Skeletal muscle tissue (tissue), 4 donors: ENCODE data around the gene ZNF628. TPM values are rescaled to one million over a fixed set of nuclear protein-coding genes. Genes with fewer than 3 reads are reported as not detected.

ENCODE experiments used
- H3K27ac ChIP-seq: one replicate; pipeline ENCODE4 v1.7.0; 2013; ENCODE audit warnings: mild to moderate bottlenecking, low read depth, low read length, inconsistent platforms
- H3K27me3 ChIP-seq, 3 donors: one replicate each; pipeline ENCODE4 v1.7.0; 2013; ENCODE audit warnings: low read length in 3 of 3; ENCODE audit not compliant: control insufficient read depth in 3 of 3, insufficient read depth in 3 of 3
- H3K36me3 ChIP-seq, 3 donors: one replicate each; pipeline ENCODE4 v1.7.0; 2013; ENCODE audit warnings: low read length in 3 of 3; ENCODE audit not compliant: control insufficient read depth in 3 of 3, insufficient read depth in 3 of 3
- H3K4me1 ChIP-seq, 3 donors: one replicate each; pipeline ENCODE4 v1.7.0; 2013; ENCODE audit warnings: low read length in 3 of 3, mild to moderate bottlenecking in 3 of 3; ENCODE audit not compliant: control insufficient read depth in 3 of 3, insufficient read depth in 3 of 3
- H3K4me3 ChIP-seq, 3 donors: one replicate each; pipeline ENCODE4 v1.7.0; 2013; ENCODE audit warnings: low read length in 3 of 3
- H3K9ac ChIP-seq, 3 donors: one replicate each; pipeline ENCODE4 v1.7.0; 2013; ENCODE audit warnings: low read length in 3 of 3, mild to moderate bottlenecking in 3 of 3, moderate library complexity in 2 of 3, low read depth in 1 of 3
- H3K9me3 ChIP-seq, 3 donors: one replicate each; pipeline ENCODE4 v1.7.0; 2013; ENCODE audit warnings: low read length in 3 of 3; ENCODE audit not compliant: control insufficient read depth in 3 of 3
- total RNA-seq: library from RNA; depleted of rRNA; stranded (reverse); fragments of >200 nt; gene quantifications from one replicate; pipeline ENCODE4 v1.2.3, GENCODE V29; 2014
- donor health status: Osteomylitis.

The ZNF628 gene
- total RNA-seq, 1 donor from 2014 or later, result 0.52 TPM

DNA sequence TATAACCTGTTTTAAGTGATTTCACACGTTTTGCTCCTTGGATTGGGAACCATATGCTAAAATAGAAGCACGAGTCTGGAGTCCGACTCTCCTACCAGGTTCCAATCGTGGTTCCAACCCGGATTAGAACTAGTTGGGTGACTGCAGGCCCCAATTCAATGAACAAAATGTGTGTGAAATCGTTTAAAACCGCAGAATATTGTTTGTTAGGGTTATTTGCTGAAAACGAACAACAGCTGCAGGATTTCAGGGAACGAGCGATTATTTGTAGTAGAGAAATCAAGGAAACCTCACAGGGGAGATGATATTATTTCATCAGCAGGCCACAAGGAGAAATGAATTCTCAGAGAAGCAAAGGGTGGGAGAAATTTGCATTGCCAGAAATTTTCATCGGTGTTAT lies 28.6 kb downstream of the ZNF628 start:
- H3K27ac ChIP-seq, result no peak overlapping the region
- peaks cover 0 to 10% (median 8%) of the 10 kb centered on the region in 3 donors for H3K27me3 ChIP-seq
- H3K36me3 ChIP-seq, result peaks cover 0 to 6% (median 0%) of the 10 kb centered on the region in 3 donors
- H3K4me1 ChIP-seq, result peaks cover 5 to 9% (median 8%) of the 10 kb centered on the region in 3 donors
- no peak overlapping the region for H3K4me3 ChIP-seq
- H3K9ac ChIP-seq, result no peak overlapping the region
- no peaks in the 10 kb centered on the region for H3K9me3 ChIP-seq

DNA sequence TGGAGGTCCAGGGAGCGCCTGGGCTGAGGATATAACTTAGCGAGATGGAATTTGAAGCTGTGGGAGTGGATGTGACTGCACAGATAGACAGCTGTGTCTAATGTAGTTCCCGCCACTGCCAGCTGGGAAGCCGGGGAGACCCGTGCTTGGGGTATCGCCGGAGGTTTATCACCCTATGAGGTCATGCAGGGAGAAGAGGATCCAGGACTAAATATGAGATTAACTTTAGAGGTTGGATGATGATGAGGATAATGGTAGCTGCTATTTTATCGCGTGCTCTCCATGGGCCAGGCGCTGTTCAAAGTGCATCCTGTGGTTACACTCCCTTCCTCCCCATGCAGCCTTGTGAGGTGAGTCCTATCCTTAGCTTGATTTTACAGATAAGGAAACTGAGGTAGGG lies 31.7 kb downstream of the ZNF628 start:
- H3K9ac ChIP-seq, result no peak overlapping the region
- no peak overlapping the region for H3K4me3 ChIP-seq
- H3K4me1 ChIP-seq, result peaks cover 5 to 9% (median 8%) of the 10 kb centered on the region in 3 donors
- H3K36me3 ChIP-seq, result no peaks in the 10 kb centered on the region
- H3K27me3 ChIP-seq, result peaks cover 0 to 10% (median 8%) of the 10 kb centered on the region in 3 donors
- H3K9me3 ChIP-seq, result no peaks in the 10 kb centered on the region
- no peak overlapping the region for H3K27ac ChIP-seq

DNA sequence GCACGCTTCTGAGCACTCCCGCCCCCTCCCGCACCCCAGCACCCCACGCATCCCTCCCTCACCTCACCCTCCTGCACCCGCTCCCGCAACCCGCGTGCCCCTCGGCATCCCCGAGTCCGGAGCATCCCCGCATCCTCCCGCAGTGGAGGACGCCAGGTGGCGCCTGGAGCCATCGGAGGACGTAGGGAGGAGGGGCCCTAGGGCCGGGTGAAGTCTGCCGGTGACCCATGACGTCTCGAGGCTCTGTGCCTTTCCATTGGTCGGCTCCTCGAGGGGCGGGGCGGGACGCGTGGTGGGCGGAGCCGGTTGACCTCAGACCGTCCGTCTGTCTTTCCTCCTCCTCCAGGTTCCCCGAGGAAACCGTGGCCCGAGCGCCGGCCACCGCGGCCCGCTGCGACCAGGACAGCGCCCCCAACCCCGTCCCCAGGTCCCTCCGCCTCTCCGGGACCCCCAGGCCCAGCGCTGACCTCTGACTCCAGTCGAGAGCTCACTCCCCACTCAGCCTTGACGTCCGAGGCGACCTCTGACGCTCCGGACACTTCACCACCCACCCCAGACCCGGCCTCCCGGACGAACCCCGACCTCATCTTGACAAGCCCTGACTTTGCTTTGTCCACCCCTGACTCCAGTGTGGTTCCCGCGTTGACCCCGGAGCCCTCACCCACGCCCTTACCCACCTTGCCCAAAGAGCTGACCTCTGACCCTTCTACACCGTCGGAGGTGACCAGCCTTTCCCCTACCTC lies 40.6 kb downstream of the ZNF628 start:
- no peaks in the 10 kb centered on the region for H3K27me3 ChIP-seq
- H3K27ac ChIP-seq, result peak overlapping the region; percentile 93
- H3K9me3 ChIP-seq, result no peaks in the 10 kb centered on the region
- H3K4me3 ChIP-seq, result peak overlapping the region; percentile 56 to 71 (median 60)
- H3K9ac ChIP-seq, result peak overlapping the region; percentile 72 to 84 (median 82)
- H3K4me1 ChIP-seq, result peaks cover 15 to 30% (median 26%) of the 10 kb centered on the region in 3 donors
- H3K36me3 ChIP-seq, result no peaks in the 10 kb centered on the region

DNA sequence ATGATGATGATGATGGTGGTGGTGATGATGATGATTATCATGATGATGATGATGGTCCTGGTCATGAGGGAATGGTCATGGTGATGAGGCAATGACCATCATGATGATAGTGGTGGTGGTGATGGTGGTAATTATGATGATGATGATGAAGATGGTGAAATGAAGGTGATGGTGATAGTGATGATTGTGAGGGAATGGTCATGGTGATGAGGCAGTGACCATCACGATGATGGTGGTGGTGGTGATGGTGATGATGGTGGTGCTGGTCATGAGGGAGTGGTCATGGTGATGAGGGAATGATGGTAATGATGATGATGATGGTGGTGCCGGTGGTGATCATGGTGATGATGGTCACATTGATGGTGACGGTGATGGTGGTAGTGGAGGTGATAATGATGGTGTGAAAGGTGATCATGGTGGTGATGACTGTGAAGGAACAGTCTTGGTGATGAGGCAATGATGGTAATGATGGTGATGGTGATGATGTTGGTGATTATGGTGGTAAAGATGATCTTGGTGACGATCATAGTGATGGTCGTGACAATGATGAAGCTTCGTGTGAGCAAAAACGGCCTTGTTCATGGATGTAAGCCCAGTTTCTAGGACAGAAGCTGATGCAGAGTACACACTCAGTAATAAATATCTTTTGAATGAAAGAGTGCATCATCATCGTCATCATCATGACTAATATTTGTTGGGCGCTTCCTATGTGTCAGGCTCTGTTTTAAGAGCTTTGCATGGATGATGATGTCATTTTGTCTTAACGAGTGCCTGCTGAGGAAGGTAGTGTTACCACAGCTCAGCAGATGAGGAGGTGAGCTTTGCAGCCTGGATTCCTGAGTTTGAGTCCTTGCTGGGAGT lies 43.3 kb downstream of the ZNF628 start:
- Histone ChIP-seq H3K4me1 (peaks cover 15 to 33% (median 29%) of the 10 kb centered on the region in 3 donors), H3K9me3 (no peaks in the 10 kb centered on the region), H3K9ac (no peak overlapping the region), H3K36me3 (no peaks in the 10 kb centered on the region), H3K27ac (peak overlapping the region; percentile 69), H3K27me3 (no peaks in the 10 kb centered on the region), H3K4me3 (no peak overlapping the region)

DNA sequence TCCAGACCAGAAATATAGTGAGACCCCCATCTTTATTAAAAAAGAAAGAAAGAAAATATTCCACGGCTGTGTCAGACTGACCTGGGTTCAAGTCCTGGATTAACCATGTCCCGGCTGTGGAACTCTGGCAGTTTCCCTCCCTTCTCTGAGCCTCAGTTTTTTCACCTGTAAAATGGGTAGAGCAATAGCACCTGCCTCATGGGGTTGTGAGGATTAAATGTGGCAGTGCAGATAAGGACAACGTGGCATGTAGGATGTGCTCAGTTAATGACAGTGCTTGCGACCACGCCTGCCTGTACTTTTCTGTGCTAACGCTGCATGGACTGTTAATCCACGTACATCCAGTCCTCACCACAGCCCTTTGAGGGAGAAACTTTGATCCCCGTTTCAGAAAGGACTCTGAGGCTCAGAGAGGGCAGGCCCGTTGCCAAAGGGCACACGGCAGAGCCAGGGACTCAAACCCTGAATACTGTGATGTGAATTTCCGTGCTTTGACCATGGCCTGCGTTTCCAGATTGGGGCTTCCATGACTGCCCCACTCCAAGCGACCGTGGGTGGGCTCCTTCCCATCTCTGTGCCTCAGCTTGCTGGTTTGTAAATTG lies 44.4 kb downstream of the ZNF628 start:
- Histone ChIP-seq H3K9me3 (no peaks in the 10 kb centered on the region), H3K36me3 (no peaks in the 10 kb centered on the region), H3K4me1 (peaks cover 18 to 36% (median 32%) of the 10 kb centered on the region in 3 donors), H3K9ac (peak overlapping the region; percentile 28 to 72 (median 40)), H3K4me3 (peak overlapping the region in 1 of 3 donors; percentile 22), H3K27me3 (no peaks in the 10 kb centered on the region), H3K27ac (peak overlapping the region; percentile 69)

DNA sequence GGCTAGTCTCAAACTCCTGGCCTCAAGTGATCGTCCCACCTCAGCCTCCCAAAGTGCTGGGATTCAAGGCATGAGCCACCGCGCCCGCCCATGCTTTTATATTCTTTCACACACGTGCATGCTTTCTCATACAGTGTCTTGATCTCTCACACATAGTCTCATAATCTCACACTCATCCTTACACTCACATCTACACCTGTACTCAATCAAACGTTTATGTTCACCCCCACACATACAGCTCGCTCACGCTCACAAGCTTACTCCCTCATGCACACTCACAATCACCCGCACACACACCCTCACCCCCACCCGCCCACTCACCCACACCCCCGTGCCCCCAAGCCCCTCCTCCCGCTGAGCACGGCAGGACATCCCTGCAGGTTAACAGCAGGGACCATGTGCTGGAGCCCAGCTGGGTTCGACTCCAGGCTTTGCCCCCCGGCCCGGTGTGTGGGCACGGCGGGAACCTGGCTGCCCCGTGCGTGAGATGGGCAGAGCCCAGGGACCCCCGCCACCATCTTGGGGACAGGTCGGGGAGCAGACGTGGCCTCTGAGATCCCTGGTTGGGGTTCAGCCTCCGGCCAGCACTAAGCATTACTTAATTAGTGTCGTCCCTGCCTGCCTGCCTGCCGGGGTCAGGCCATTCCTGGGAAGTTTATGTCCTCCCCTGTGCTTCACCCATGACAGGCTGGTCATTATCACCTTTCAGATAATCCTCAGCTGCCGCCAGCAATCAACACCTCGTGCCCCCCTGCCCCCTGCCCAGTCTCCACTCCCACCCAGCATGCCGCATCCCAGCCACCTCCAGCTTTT lies 49.1 kb downstream of the ZNF628 start:
- H3K27me3 ChIP-seq, result peaks cover 0 to 6% (median 2%) of the 10 kb centered on the region in 3 donors
- H3K4me3 ChIP-seq, result peak overlapping the region in 2 of 3 donors; percentile 20 to 54
- peaks cover 24 to 36% (median 30%) of the 10 kb centered on the region in 3 donors for H3K4me1 ChIP-seq
- H3K36me3 ChIP-seq, result no peaks in the 10 kb centered on the region
- H3K9me3 ChIP-seq, result peaks cover 0 to 2% (median 0%) of the 10 kb centered on the region in 3 donors
- H3K27ac ChIP-seq, result peak overlapping the region; percentile 68
- H3K9ac ChIP-seq, result peak overlapping the region in 2 of 3 donors; percentile 45 to 78

DNA sequence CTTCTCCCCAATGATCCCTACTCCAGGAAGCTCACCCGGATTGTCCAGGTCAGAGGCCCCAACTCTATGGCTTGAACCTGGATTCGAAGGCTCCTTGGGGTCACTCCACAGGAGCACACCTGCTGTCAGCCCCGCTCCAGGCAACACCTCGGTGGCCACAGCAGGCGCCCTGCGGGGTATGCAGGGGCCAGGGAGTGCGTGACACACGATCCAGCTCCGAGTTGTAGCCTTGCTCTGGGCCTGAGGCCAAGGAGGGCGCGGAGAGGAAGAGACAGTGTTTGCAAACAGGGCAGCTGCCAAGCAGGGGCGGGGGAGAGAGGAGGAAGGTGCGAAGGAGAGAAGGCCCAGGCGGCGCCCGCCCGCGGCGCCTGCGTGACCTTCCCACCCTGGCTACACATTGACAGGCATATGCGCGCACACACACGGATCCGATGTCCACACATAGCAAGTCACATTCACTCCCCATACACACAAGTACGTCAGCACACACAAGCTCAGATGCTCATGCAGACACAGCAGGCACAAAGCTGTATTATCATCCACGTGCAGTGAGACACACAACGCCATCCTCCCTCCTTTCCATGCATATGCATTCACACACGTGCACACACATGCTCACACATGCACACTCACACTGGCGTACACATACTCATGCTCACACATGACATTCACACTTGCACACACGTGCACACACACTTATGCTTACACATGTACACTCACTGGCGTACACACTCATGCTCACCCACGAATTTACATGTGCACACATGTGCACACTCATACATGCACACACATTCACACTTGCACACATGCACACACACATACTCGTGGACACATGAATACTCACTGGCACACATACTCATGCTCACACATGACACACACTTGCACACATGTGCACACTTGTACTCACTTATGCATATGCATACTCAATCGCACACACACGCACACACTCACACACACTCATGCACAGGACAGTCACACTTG lies 50.1 kb downstream of the ZNF628 start:
- H3K9ac ChIP-seq, result peak overlapping the region in 1 of 3 donors; percentile 78
- peak overlapping the region in 1 of 3 donors; percentile 58 for H3K4me3 ChIP-seq
- peaks cover 0 to 2% (median 0%) of the 10 kb centered on the region in 3 donors for H3K9me3 ChIP-seq
- peaks cover 15 to 26% (median 21%) of the 10 kb centered on the region in 3 donors for H3K4me1 ChIP-seq
- H3K27me3 ChIP-seq, result peaks cover 0 to 6% (median 2%) of the 10 kb centered on the region in 3 donors
- no peaks in the 10 kb centered on the region for H3K36me3 ChIP-seq
- peak overlapping the region; percentile 68 for H3K27ac ChIP-seq

DNA sequence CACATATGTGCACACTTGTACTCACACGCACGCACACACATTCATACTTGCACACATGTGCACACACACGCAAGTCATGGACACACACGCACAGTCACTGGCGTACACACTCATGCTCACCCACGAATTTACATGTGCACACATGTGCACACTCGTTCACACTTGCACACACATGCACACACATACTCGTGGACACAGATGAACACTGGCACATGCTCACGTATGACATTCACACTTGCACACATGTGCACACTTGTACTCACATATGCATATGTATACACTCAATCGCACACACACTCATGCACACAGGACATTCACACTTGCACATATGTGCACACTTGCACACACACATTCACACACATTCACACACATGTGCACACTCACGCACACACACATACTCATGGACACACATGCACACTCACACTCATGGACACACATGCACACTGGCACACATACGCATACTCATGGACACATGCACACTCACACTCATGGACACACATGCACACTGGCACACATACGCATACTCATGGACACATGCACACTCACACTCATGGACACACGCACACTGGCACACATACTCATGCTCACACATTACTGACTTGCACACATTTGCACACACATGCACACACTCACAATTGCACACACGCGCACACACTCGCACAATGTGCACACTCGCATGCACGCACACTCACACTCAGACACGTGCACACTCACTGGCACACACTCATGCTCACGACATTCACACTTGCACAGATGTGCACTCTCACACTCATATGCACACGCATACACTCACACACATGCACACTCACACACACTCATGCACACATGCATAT lies 51.0 kb downstream of the ZNF628 start:
- H3K27me3 ChIP-seq, result peaks cover 0 to 6% (median 2%) of the 10 kb centered on the region in 3 donors
- H3K36me3 ChIP-seq, result no peaks in the 10 kb centered on the region
- no peak overlapping the region for H3K4me3 ChIP-seq
- peak overlapping the region in 1 of 3 donors; percentile 8 for H3K9ac ChIP-seq
- peaks cover 0 to 2% (median 0%) of the 10 kb centered on the region in 3 donors for H3K9me3 ChIP-seq
- H3K27ac ChIP-seq, result no peak overlapping the region
- peaks cover 13 to 18% (median 13%) of the 10 kb centered on the region in 3 donors for H3K4me1 ChIP-seq
